HFF-Myc (cell line): ENCODE data around the gene ZNF106.

Source experiments
- DNase-seq: peaks from one replicate; pipeline ENCODE4 v3.0.0-alpha.2; 2011; ENCODE audit warnings: low read depth; ENCODE audit errors: extremely low read depth
- H3K4me3 ChIP-seq: replicated peaks from 2 replicates; pipeline ENCODE4 v1.5.1; 2011; ENCODE audit warnings: low read depth, mild to moderate bottlenecking, control low read depth, low read length
- CTCF ChIP-seq: IDR thresholded peaks from 2 replicates; pipeline ENCODE4 v1.5.1; 2012; ENCODE audit warnings: mild to moderate bottlenecking, low read depth, low read length, control low read depth; ENCODE audit errors: missing control alignments

ZNF106 gene

GRCh38 chr15:42448281-42448680 lies 42.7 kb downstream of the ZNF106 start:
- TF ChIP-seq CTCF = no peak
- DNase-seq = no peak
- no peak overlapping the region for H3K4me3 ChIP-seq

- H3K4me3 ChIP-seq = no peak overlapping the region
- TF ChIP-seq CTCF = no peak
- DNase-seq = no peak
These were observed 43.3 kb downstream of the ZNF106 start for GRCh38 chr15:42447599-42447998.

- H3K4me3 ChIP-seq = no peak overlapping the region
- TF ChIP-seq CTCF = no peak
- no peak for DNase-seq
These were observed 45.4 kb downstream of the ZNF106 start for GRCh38 chr15:42445551-42445950.

GRCh38 chr15:42444415-42445063 lies 46.4 kb downstream of the ZNF106 start:
- no peak for DNase-seq
- H3K4me3 ChIP-seq = no peak overlapping the region
- TF ChIP-seq CTCF = no peak

- TF ChIP-seq CTCF = no peak
- peak; percentile 52 for DNase-seq
- H3K4me3 ChIP-seq = no peak overlapping the region
These were observed 63.3 kb downstream of the ZNF106 start for GRCh38 chr15:42427429-42428223.

GRCh38 chr15:42421376-42421775 lies 69.6 kb downstream of the ZNF106 start:
- TF ChIP-seq CTCF = no peak
- H3K4me3 ChIP-seq = no peak overlapping the region
- DNase-seq = no peak

- no peak for DNase-seq
- TF ChIP-seq CTCF = no peak
- no peak overlapping the region for H3K4me3 ChIP-seq
These were observed 71.6 kb downstream of the ZNF106 start for GRCh38 chr15:42419369-42419768.
